ENCODE data around the gene SCT.

DNA sequence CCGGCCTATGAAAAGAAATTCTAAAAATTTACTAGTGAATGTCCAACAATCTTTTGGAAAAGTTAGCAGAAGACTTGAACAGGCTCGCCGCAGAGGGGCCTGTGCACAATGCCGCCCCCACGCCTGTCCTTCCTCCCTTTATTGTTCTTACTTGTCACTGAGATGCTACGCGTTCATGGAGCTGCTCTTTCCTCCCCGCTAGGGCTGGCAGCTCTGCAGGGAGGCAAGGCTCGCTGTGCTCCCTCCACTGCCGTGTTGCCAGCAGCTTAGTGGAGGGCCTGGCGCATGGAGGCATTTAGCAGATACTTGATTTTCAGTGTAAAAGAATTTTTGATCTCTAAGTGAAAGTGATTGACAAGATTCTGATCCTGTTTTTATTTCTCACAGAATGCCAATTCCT, 36.0 kb downstream of the SCT start:
- TF ChIP-seq, protein P1, sequence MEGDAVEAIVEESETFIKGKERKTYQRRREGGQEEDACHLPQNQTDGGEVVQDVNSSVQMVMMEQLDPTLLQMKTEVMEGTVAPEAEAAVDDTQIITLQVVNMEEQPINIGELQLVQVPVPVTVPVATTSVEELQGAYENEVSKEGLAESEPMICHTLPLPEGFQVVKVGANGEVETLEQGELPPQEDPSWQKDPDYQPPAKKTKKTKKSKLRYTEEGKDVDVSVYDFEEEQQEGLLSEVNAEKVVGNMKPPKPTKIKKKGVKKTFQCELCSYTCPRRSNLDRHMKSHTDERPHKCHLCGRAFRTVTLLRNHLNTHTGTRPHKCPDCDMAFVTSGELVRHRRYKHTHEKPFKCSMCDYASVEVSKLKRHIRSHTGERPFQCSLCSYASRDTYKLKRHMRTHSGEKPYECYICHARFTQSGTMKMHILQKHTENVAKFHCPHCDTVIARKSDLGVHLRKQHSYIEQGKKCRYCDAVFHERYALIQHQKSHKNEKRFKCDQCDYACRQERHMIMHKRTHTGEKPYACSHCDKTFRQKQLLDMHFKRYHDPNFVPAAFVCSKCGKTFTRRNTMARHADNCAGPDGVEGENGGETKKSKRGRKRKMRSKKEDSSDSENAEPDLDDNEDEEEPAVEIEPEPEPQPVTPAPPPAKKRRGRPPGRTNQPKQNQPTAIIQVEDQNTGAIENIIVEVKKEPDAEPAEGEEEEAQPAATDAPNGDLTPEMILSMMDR (IDR thresholded peaks at IDR 0.05), result no peak
- no peak for TF ChIP-seq POLR2A (IDR thresholded peaks at IDR 0.05)
